Testis (tissue), 2 donors: ENCODE measurements around the gene DIS3L.

ENCODE experiments used
- CTCF ChIP-seq, 3 experiments: fragments of 450-650 bp in 2 of 3; fragments of 200-600 bp in 1 of 3; sonication (generic) in 1 of 3; IDR thresholded peaks; one replicate each; pipeline ENCODE4 v1.5.1; 2016 to 2019; ENCODE audit warnings: antibody characterized with exemption in 3 of 3, mild to moderate bottlenecking in 2 of 3, moderate library complexity in 1 of 3
- POLR2A ChIP-seq: fragments of 450-650 bp; IDR thresholded peaks from one replicate; pipeline ENCODE4 v1.6.1; 2017; ENCODE audit warnings: antibody characterized with exemption, mild to moderate bottlenecking, moderate library complexity

- no peak for TF ChIP-seq CTCF (IDR thresholded peaks at IDR 0.05)
- TF ChIP-seq POLR2A, result no peak
Observed at GRCh38 chr15:66327736-66328135, 34.4 kb downstream of the DIS3L start.
